Transverse colon (tissue), 3 donors: ENCODE results near the gene D2HGDH.

Experiments used
- CTCF ChIP-seq, 5 experiments: fragments of 200-600 bp in 3 of 5; fragments of 450-650 bp in 2 of 5; sonication (generic) in 3 of 5; IDR thresholded peaks; 1 replicate in 2 of 5; 2 replicates in 3 of 5; pipeline ENCODE4 v1.5.1; 2016 to 2017; ENCODE audit warnings: antibody characterized with exemption in 5 of 5, inconsistent platforms in 3 of 5, mild to moderate bottlenecking in 2 of 5, moderate library complexity in 1 of 5
- POLR2A ChIP-seq: fragments of 450-650 bp; IDR thresholded peaks from one replicate; pipeline ENCODE4 v1.6.1; 2016; ENCODE audit warnings: antibody characterized with exemption, mild to moderate bottlenecking, moderate library complexity

GRCh38 chr2:241743620-241744019, 9.2 kb downstream of the D2HGDH start:
- no peak for TF ChIP-seq POLR2A
- TF ChIP-seq CTCF (IDR thresholded peaks at IDR 0.05): no peak
